ENCODE data around the gene CNPY1.

The CNPY1 gene

GRCh38 chr7:155466814-155467733, 79.3 kb downstream of the CNPY1 start:
- Mint-ChIP-seq H3K9me3 (no peaks in the 10 kb centered on the region), H3K27ac (no peak overlapping the region), H3K4me3 (no peak overlapping the region), H3K4me1 (ENCODE audit: low read depth) (peaks cover 3% of the 10 kb centered on the region), H3K27me3 (ENCODE audit: low read depth) (peaks cover 93% of the 10 kb centered on the region), H3K36me3 (ENCODE audit: low read depth) (no peaks in the 10 kb centered on the region)
- peak; percentile 25 for DNase-seq (ENCODE audit: low spot score)

- no peaks in the 10 kb centered on the region for H3K9me3 Mint-ChIP-seq
- H3K36me3 Mint-ChIP-seq (ENCODE audit: low read depth) = no peaks in the 10 kb centered on the region
- peaks cover 3% of the 10 kb centered on the region for H3K4me1 Mint-ChIP-seq (ENCODE audit: low read depth)
- no peak overlapping the region for H3K27ac Mint-ChIP-seq
- H3K4me3 Mint-ChIP-seq = no peak overlapping the region
- no peak for DNase-seq (ENCODE audit: low spot score)
- peaks cover 93% of the 10 kb centered on the region for H3K27me3 Mint-ChIP-seq (ENCODE audit: low read depth)
Measured at GRCh38 chr7:155466142-155466813, 80.1 kb downstream of the CNPY1 start.

GRCh38 chr7:155465761-155466141, 80.6 kb downstream of the CNPY1 start:
- DNase-seq (ENCODE audit: low spot score) = no peak
- Mint-ChIP-seq H3K4me3 (no peak overlapping the region), H3K4me1 (ENCODE audit: low read depth) (peaks cover 3% of the 10 kb centered on the region), H3K27ac (no peak overlapping the region), H3K9me3 (no peaks in the 10 kb centered on the region), H3K36me3 (ENCODE audit: low read depth) (no peaks in the 10 kb centered on the region), H3K27me3 (ENCODE audit: low read depth) (peaks cover 93% of the 10 kb centered on the region)

GRCh38 chr7:155464948-155465739, 81.2 kb downstream of the CNPY1 start:
- Mint-ChIP-seq H3K27ac (no peak overlapping the region), H3K27me3 (ENCODE audit: low read depth) (peaks cover 93% of the 10 kb centered on the region), H3K4me1 (ENCODE audit: low read depth) (peaks cover 3% of the 10 kb centered on the region), H3K4me3 (no peak overlapping the region), H3K36me3 (ENCODE audit: low read depth) (no peaks in the 10 kb centered on the region), H3K9me3 (no peaks in the 10 kb centered on the region)
- no peak for DNase-seq (ENCODE audit: low spot score)

GRCh38 chr7:155464183-155464582, 82.2 kb downstream of the CNPY1 start:
- Mint-ChIP-seq H3K4me3 (no peak overlapping the region), H3K4me1 (ENCODE audit: low read depth) (peaks cover 7% of the 10 kb centered on the region), H3K27me3 (ENCODE audit: low read depth) (peaks cover 93% of the 10 kb centered on the region), H3K9me3 (no peaks in the 10 kb centered on the region), H3K36me3 (ENCODE audit: low read depth) (no peaks in the 10 kb centered on the region), H3K27ac (no peak overlapping the region)
- no peak for DNase-seq (ENCODE audit: low spot score)

GRCh38 chr7:155463114-155463811, 83.1 kb downstream of the CNPY1 start:
- Mint-ChIP-seq H3K27me3 (ENCODE audit: low read depth) (peaks cover 85% of the 10 kb centered on the region), H3K4me1 (ENCODE audit: low read depth) (peaks cover 8% of the 10 kb centered on the region), H3K9me3 (no peaks in the 10 kb centered on the region), H3K36me3 (ENCODE audit: low read depth) (no peaks in the 10 kb centered on the region), H3K4me3 (no peak overlapping the region), H3K27ac (no peak overlapping the region)
- DNase-seq (ENCODE audit: low spot score) = no peak

GRCh38 chr7:155462163-155462735, 84.1 kb downstream of the CNPY1 start:
- DNase-seq (ENCODE audit: low spot score) = no peak
- no peaks in the 10 kb centered on the region for H3K9me3 Mint-ChIP-seq
- H3K36me3 Mint-ChIP-seq (ENCODE audit: low read depth) = no peaks in the 10 kb centered on the region
- peaks cover 82% of the 10 kb centered on the region for H3K27me3 Mint-ChIP-seq (ENCODE audit: low read depth)
- H3K4me3 Mint-ChIP-seq = no peak overlapping the region
- no peak overlapping the region for H3K27ac Mint-ChIP-seq
- peaks cover 8% of the 10 kb centered on the region for H3K4me1 Mint-ChIP-seq (ENCODE audit: low read depth)

- Mint-ChIP-seq H3K4me1 (ENCODE audit: low read depth) (peaks cover 10% of the 10 kb centered on the region), H3K36me3 (ENCODE audit: low read depth) (no peaks in the 10 kb centered on the region), H3K4me3 (no peak overlapping the region), H3K27me3 (ENCODE audit: low read depth) (peaks cover 82% of the 10 kb centered on the region), H3K9me3 (no peaks in the 10 kb centered on the region), H3K27ac (no peak overlapping the region)
- DNase-seq (ENCODE audit: low spot score) = no peak
Measured at GRCh38 chr7:155461631-155462030, 84.7 kb downstream of the CNPY1 start.

- Mint-ChIP-seq H3K4me1 (ENCODE audit: low read depth) (peaks cover 12% of the 10 kb centered on the region), H3K4me3 (no peak overlapping the region), H3K9me3 (no peaks in the 10 kb centered on the region), H3K27ac (no peak overlapping the region), H3K27me3 (ENCODE audit: low read depth) (peaks cover 83% of the 10 kb centered on the region), H3K36me3 (ENCODE audit: low read depth) (no peaks in the 10 kb centered on the region)
- DNase-seq (ENCODE audit: low spot score) = no peak
Measured at GRCh38 chr7:155460926-155461613, 85.3 kb downstream of the CNPY1 start.

- Mint-ChIP-seq H3K9me3 (no peaks in the 10 kb centered on the region), H3K27me3 (ENCODE audit: low read depth) (peaks cover 83% of the 10 kb centered on the region), H3K4me3 (peak overlapping the region; percentile 58), H3K27ac (peak overlapping the region; percentile 55), H3K36me3 (ENCODE audit: low read depth) (no peaks in the 10 kb centered on the region), H3K4me1 (ENCODE audit: low read depth) (peaks cover 9% of the 10 kb centered on the region)
- DNase-seq (ENCODE audit: low spot score) = no peak
Measured at GRCh38 chr7:155459700-155460461, 86.5 kb downstream of the CNPY1 start.

- Mint-ChIP-seq H3K4me3 (peak overlapping the region; percentile 58), H3K4me1 (ENCODE audit: low read depth) (peaks cover 9% of the 10 kb centered on the region), H3K9me3 (no peaks in the 10 kb centered on the region), H3K27me3 (ENCODE audit: low read depth) (peaks cover 83% of the 10 kb centered on the region), H3K27ac (peak overlapping the region; percentile 55), H3K36me3 (ENCODE audit: low read depth) (no peaks in the 10 kb centered on the region)
- no peak for DNase-seq (ENCODE audit: low spot score)
Measured at GRCh38 chr7:155458878-155459699, 87.3 kb downstream of the CNPY1 start.
